ENCODE measurements around the gene MTMR6.
A peak's percentile ranks its signal among the peaks of the same experiment; 100 is the strongest.
"Not testable (repeated sequence)": the region's sequence is repeated elsewhere in the genome, so short reads cannot be mapped to it uniquely, and the experiment has no call there.

The MTMR6 gene

DNA sequence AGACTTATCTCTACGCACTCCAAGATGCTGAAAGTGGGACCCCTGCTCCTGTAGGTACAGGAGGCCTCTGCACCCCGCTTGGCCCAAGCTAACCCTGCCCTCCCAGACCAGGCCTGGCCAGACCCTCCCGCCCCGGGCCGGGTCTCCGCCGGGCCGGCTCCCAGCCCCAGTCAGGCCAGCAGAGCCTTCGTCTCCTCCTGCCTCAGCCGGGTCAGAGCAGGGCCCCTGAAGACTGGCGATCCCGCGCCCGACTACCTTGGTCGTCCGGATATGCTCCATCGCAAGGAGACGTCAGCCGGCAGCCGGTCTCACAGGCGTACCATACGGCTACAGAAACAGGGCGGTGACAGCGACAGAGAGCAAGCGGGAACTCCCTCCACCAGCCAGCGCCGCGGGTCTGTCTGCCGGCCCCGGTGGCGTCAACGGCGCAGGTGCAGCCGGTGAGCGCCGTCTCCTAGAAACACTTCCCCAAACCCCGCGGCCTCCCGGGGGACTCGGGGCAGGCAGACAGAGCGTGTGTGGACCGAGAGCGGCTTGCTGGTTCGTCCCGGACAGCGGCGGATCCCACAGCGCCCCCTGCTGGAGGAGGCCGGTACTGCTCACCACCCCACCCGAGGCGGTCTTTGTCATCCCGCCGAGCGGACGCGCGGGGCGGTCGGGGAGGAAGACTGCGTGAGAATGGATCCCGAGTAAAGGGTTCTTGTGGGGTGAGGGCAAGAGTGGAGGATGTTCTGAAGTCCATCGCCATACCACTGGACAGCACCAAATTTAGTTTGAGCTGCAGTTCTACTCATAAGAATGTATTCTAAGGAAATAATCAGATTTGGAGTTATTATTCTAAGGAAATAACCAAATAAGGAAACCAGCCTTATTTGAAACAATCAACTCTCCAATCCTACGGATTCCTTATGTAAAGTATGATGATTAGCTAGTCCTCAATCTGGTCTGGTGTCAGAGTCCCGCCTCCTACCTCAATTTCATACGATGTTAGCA is at the start of gene MTMR6:
MTMR6 (minus strand) TSS at position 520 of the 993 bp plus-strand sequence; CDS start at position 279, 241 bp downstream.
- Histone ChIP-seq H3K27ac (peak within 1 kb of the TSS; percentile 82 to 99 (median 92)), H3K4me3 (peak within 1 kb of the TSS; percentile 81 to 98 (median 94))

DNA sequence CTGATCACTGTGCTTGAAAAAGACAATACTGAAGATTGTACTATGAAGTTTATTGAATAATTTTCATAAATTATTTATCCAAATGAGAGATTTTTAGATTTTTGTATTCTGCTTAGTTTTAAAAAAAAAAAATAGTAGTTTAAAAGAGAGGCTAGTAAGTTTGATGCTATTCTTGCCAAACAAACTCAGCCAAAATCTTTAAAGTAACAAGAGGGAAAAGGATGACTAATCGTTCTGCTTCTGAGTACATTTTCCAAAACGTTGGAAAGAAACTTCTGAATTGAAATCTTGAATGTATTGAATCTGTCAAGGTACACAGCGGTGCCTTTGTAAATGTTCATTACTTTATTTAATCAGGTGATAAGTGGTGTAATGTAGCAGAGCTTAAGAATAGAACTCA is 48.6 kb upstream of the MTMR6 start:
- Histone ChIP-seq H3K4me3 (no peak overlapping the region), H3K27ac (no peak overlapping the region)

DNA sequence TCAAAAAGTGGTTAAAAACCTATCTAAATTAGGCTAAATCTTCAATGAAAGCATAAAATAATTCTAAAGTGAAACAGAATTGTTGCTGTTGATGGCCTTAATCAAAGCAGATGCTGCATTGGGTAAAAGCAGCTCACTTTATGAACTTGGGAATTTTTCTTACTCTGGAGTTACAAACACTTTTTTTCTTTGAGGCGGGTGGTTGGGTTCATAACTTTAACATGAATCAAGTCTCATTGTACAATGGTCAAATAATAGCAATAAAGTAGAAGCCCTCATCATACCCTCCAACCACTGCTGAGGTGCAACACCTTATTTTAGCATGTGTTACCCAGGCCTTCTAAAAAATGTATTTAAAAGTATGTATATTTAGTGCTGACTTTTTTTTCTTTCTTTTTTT is 43.3 kb upstream of the MTMR6 start:
- Histone ChIP-seq H3K4me3 (no peak overlapping the region), H3K27ac (no peak overlapping the region)

DNA sequence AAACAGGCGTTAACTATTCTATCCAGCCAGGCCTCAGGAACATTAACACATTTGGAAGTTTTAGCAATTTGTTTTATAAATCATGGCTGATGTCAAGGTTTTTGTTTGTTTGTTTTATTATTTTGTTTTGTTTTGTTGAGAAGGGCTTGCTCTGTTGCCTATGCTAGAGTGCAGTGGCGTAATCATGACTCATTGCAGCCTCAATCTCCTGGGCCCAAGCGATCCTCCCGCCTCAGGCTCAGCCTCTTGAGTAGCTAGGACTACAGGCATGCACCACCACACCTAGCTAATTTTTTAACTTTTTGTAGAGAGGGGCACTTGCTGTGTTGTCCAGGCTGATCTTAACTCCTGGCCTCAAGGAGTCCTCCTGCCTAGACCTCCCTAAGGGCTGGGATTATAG is 42.4 kb upstream of the MTMR6 start:
- Histone ChIP-seq H3K27ac (no peak overlapping the region), H3K4me3 (no peak overlapping the region)

DNA sequence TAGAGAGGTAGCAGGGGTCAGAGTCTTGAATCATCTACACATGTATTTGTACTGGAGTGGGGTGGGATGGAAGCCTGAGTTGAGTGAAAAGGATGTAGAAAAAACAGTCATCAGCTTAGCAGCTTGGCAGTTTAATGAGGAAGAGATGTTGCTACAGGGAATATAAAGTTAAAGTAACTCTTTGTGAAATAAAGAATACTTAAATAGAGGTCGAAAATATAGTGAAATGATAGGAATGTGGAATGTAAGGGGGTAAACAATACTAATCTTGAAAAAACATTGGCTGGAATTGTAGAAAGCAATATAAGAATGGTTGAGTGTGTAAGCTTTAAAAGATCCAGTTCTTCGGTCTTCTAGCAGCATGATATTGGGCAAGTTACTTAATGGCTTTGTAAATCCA is 36.8 kb upstream of the MTMR6 start:
- Histone ChIP-seq H3K4me3 (no peak overlapping the region), H3K27ac (no peak overlapping the region)

DNA sequence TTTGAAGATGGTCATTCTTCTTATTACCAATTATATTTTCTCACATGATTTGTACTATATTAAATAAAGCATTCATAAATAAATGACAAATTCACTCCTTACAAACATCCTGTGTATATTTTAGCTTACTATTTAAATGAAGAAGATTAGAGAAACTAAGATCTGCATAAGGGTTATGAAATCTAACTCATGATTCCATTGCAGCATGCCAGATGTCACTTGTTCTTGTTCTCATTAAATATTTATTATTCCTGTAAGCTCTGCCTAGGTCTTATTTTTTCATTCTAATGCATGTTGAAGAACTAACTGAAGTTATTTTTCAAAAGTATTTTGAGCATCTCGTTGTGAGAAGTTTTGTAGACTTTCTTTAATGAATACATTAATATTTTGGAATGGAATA is 32.5 kb upstream of the MTMR6 start:
- no peak overlapping the region for H3K4me3 ChIP-seq
- peak overlapping the region in 1 of 21 experiments; percentile 5 for H3K27ac ChIP-seq

DNA sequence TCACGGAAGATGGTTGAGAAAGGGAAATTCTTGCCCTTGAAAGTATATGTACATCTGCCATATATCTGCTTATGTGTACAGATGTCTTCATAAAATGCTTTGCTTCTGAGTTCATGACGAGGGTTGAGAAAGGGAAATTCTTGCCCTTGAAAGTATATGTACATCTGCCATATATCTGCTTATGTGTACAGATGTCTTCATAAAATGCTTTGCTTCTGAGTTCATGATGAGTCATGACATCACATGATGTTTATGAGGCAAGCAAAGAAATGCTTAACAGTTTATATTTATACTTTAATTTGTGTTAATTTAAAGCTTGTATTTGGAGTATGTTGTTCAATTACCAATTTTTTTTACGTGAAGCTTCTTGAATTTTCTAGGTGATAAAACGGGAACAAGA is 31.7 kb upstream of the MTMR6 start:
- not testable (repeated sequence) for H3K4me3 ChIP-seq
- peak overlapping the region in 1 of 21 experiments; percentile 0 for H3K27ac ChIP-seq

DNA sequence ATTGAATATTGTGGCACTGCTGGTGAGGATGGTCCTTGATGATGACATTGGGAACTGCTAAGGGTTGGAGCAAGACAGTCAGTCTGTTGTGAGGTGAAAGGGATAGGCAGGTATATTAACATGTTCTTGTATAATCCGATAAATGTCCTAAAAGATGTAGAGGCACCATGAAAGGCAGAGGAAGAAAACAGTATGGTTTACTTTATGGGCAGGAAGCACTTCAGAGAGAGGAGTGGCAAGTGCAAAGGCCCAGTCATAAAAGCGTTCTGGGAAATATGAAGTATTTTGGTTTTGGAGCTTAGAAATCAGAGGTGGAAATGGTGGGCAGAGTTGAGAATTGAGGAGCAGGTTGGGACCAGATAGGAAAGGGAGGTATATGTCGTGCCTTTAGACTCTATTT is 23.6 kb upstream of the MTMR6 start:
- H3K4me3 ChIP-seq, result no peak overlapping the region
- no peak overlapping the region for H3K27ac ChIP-seq

DNA sequence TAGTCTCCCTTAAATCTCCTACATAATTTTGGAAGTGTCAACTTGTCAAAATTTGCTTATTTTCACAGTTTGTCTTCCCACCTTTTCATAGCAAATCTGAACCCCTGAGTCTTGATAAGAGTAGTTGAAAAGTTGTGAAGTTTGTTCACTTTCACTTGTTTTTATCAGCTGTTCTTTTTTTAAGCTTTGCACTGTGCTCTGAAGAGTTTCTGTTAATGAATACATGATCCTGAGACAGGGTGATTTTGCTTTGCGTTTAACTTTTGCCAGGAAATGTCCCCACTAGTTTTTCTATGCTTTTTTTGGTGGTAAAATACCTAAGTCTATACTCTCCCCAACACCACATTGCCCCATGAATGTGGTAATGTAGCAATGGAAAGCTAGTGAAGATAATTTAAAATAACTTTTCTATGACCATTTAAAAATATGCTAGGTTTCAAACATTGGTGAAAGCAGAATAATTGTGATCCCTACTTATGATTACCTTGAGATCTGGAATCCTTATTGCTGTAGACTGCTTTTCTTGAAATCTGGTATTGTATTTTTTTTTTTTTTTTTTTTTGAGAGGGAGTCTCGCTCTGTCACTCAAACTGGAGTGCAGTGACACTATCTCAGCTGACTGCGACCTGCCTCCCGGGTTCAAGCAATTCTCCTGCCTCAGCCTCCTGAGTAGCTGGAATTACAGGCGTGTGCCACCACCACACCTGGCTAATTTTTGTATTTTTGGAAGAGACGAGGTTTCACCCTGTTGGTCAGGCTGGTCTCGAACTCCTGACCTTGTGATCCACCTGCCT is 19.6 kb upstream of the MTMR6 start:
- H3K27ac ChIP-seq, result peak overlapping the region in 1 of 21 experiments; percentile 18
- H3K4me3 ChIP-seq, result no peak overlapping the region

DNA sequence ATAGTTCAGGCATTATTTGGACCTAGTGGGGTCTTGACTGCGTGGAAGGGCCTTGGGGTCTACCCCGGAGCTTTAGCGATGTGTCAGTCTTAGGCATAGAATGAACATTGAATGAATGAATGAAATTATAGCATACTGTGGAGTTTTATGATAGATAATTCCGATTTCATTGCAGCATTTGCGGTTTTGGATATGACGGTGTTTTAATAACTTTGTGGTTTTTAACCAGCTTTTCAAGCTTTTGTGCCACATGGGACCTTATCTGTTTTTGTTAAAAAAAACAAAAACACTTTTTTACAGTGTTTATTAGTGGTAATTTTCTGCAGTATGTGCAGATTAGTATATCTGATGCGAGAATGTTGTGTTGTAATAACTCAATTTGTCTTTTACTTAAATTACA is 14.8 kb upstream of the MTMR6 start:
- H3K4me3 ChIP-seq, result peak overlapping the region; percentile 62 to 94 (median 69)
- peak overlapping the region; percentile 57 to 96 (median 93) for H3K27ac ChIP-seq

DNA sequence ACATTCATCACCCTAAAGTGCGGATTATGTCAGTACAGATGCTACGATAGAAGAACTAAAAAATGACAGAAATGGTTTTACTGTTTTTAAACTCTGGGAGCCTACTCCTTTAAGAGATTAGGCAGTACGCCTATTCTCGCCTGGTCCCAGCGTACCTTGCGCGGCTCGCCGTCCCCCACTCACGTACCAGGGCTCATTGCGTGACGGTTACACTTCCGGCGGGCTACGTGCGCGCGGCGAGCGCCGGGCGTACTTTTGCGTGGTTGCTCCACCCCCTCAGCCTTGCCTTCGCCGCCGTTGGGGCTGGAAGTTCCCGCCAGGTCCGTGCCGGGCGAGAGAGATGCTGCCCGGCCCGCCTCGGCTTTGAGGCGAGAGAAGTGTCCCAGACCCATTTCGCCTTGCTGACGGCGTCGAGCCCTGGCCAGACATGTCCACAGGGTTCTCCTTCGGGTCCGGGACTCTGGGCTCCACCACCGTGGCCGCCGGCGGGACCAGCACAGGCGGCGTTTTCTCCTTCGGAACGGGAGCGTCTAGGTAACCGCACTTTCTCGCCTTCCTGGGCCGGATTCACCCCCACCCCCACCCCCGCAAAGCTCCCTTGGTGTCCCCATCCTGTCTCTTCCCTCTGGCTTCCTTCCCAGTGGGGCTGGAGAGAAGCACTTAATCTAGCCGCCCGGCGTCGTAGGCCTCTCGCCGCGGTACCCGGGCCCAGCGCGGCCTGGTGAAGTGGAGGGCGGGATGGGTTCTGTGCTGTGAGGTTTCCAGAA is 14.2 kb upstream of the MTMR6 start, which contains the start of gene NUP58:
NUP58 (plus strand) TSS at position 279 of the 767 bp plus-strand sequence; CDS start at position 428, 149 bp downstream.
- peak within 1 kb of the TSS; percentile 62 to 94 (median 69) for H3K4me3 ChIP-seq
- peak within 1 kb of the TSS; percentile 57 to 96 (median 93) for H3K27ac ChIP-seq

DNA sequence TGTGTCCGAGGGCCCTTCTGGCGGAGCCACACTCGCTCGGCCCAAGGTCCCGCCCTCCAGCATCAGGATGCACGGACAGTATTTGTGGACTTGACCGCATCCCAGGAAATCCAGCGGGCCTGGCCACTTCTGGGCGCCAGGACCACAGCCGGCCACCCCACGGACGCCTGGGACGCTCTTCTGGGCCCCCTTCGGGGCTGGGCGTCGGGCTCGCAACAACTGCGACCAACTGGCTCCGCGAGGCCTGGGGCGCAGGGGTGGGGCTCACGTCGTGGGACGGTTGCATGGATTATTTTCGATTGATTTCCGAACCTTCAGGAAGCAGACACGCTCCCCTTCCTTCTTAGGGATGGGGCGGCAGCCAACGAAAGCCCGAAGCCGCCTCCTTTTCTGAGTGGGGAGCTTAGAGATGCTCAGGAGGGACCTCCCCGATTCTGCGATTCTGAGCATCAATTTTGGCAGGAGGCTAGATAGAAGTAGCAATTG is 13.6 kb upstream of the MTMR6 start:
- peak overlapping the region; percentile 15 to 96 (median 93) for H3K27ac ChIP-seq

DNA sequence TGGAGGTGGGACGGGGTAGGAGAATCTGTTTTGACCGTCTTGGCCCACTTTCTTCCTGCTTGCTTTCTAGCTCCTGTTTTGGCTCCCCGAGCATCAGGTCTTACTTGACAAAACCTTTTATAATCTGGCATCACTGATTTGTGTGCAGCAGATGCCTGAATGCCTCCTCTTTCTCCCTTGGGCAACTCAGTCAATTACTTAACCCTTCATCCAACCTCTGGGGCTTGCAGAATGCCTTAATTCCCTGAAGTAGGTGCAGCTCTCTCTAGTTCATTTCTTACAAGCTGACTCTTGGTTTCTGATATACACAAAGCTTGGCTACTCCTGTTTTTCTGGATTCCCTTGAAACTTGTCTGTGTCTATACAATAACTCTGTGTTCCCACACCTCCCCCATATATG is 8.4 kb upstream of the MTMR6 start:
- Histone ChIP-seq H3K4me3 (no peak overlapping the region), H3K27ac (no peak overlapping the region)

More for the DNA sequence above, 13.6 kb upstream of the MTMR6 start:
- peak overlapping the region; percentile 62 to 94 (median 69) for H3K4me3 ChIP-seq

DNA sequence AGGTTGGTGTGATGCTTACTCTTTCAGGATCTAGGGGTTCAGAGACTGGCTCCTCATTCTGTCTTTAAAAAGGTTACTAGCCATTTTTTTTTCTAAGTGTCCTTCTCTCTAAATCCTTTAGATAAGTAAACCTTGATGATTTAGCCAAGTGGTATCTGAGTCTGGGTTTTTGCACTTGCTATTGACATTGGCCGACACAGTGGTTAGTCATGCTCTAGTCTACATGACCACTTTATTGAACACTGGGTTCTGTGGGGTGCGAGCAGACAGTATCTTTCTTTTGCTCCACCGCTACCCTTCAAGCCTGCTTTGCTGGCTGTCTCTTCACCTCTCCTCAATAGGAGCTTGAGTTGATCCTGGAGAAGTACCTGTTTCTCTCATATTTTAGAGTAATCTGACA is 7.9 kb upstream of the MTMR6 start:
- no peak overlapping the region for H3K4me3 ChIP-seq
- H3K27ac ChIP-seq, result no peak overlapping the region

DNA sequence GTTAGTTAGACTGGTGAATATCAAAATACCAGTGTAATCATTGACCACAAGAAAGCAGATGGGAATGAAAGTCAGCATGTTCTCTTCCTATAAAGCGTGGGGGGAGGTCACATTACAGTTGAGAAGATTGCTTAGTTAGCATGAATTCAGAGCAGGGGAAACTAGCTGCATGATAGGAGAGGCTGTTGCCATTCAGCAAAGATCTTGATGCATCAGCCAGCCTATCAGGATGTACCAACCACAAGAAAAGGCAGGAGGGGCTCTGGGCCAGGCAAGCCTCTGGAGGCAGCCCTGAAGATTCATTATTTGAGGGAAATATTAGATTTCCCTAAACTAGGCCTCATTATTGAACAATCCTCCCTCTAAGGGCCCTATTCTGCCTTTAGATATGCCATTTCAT is 5.0 kb upstream of the MTMR6 start:
- no peak overlapping the region for H3K4me3 ChIP-seq
- H3K27ac ChIP-seq, result peak overlapping the region in 1 of 21 experiments; percentile 36

DNA sequence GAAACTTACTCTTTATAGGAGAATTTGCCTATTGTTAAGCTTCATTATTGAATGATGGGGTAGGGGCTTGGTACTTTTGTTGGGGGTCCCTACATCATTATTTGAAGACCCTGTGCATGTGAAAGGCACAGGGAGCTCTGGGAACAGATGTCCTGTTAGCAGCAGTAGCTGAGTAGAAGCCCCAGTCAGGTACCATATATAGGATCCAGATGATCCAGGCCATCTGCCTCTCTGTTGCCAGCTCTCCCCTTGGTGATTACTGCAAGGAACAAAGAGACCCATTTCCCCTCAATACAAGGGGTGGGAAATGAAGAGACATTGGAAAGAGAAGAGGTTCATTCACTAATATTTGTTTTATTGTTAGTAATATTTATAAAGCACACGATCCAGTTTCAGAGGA is 4.4 kb upstream of the MTMR6 start:
- Histone ChIP-seq H3K4me3 (no peak overlapping the region), H3K27ac (peak overlapping the region in 1 of 21 experiments; percentile 36)

DNA sequence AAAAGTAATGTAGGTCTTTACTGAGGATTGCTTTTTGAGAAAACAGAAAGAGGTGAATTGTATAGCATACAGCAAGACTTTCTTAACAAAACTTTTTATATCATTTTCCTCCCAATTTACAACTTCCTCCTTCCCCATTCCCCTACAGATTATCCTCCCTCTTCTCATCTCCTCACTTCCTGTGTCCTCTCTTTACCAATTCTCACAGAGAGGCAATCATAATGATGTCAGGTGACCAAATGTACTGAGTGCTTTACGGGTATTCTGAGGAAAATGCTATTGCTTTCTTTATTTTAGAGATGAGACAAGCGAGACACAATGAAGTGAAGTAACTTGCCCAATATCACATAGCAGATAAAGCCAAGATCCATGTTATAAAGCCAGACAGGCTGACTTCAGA is 1.7 kb upstream of the MTMR6 start:
- no peak overlapping the region for H3K27ac ChIP-seq
- H3K4me3 ChIP-seq, result no peak overlapping the region

DNA sequence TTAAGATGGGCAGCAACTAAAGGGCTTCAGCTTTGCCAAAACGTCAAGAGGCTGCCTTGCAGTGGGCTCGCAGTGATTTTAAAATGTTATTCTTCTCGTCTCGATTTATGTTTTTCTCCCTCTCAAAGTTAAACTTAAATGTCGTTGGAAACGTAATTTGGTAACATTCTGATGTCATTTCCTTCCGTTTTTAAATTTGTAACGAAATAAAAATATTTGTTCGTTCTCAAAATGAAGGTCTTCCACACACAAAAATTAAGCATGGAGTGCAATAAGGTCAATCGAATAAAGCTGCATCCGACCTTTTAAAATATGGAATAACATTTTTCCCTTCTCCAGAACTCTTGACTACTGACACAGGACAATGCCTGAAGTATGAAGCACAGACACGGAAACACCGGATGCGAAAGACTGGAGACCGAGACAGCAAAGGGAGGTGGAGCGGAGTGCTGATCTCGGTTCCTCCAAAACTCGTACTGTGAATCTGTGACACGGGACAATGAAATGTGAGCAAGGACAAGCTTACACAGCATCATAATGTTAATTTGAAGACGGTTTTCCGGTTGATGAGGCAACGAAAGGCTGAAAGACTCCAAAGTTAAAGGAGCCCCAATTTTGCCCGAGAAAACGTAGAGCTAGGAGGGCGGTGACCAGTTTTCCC is 850 bp downstream of the MTMR6 start:
- H3K27ac ChIP-seq, result peak overlapping the region; percentile 82 to 99 (median 92)
- H3K4me3 ChIP-seq, result peak overlapping the region; percentile 81 to 98 (median 94)

DNA sequence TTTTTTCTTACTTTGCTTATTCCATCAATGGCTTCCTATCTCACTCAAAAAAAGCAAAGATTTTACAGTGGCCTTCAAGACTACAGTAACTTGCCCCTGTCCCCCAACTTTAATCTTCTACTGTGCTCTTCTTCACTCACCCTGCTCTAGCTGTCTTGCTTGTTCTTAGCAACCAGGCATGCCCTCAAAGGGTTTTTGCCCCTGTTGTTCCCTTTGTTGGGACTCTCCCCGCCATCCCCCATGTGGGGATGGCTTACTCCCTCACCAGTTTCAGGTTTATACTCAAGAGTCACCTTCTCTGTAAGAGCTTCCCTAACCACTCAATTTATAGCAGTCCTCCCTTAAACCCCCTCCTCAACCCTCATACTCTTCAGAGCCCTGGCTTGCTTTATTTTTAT is 5.4 kb downstream of the MTMR6 start:
- Histone ChIP-seq H3K27ac (no peak overlapping the region), H3K4me3 (no peak overlapping the region)
